ENCODE results near the gene INF2. TPM values are rescaled to one million over a fixed set of nuclear protein-coding genes. Genes with fewer than 3 reads are reported as not detected.

INF2 gene
- total RNA-seq = 100 to 1,000 TPM; 132 to 216 (median 176) TPM
- long read RNA-seq, donor 1, transcript INF2-204 (5 exons, 1,689 nt) = major isoform, 26 of 127 reads
- long read RNA-seq, donor 1, partial matches to known transcripts = 64 of 127 reads
- long read RNA-seq, donor 1, other reads (novel, unspliced or antisense) = 36 of 127 reads
- long read RNA-seq, donor 2, transcript INF2-204 (5 exons, 1,689 nt) = major isoform, 14 of 26 reads
- long read RNA-seq, donor 2, partial matches to known transcripts = 8 of 26 reads
- long read RNA-seq, donor 2, other reads (novel, unspliced or antisense) = 4 of 26 reads

GRCh38 chr14:104689109-104689880 is at the start of gene INF2:
Gene INF2, plus strand, starts transcription at chr14:104689618. Its CDS starts 11,748 bp downstream, at chr14:104701366.
- intact Hi-C loops (cut with DNase I, micrococcal nuclease) = no loop called here
- Histone ChIP-seq H3K4me1 (ENCODE audit: low read depth) (peaks cover 58% of the 10 kb centered on the region), H3K36me3 (ENCODE audit: low read depth) (no peaks in the 10 kb centered on the region), H3K4me3 (peak within 1 kb of the TSS; percentile 91), H3K9me3 (no peaks in the 10 kb centered on the region)
- peak; percentile 66 for ATAC-seq
- DNase-seq = peak; percentile 75 to 83 (median 82)
- TF ChIP-seq CTCF (IDR thresholded peaks at IDR 0.05) = no peak

- intact Hi-C loops (cut with DNase I, micrococcal nuclease) = loop anchor here in 1 of 2 donors (10.0 kb wide), 1 partner anchor 505 kb away; the partner anchor contains the start of gene KIF26A
- ATAC-seq (peak; percentile 90), DNase-seq (peak in 2 of 3 donors; percentile 72 to 78)
- H3K9me3 ChIP-seq = no peaks in the 10 kb centered on the region
- no peaks in the 10 kb centered on the region for H3K4me1 ChIP-seq (ENCODE audit: low read depth)
- H3K4me3 ChIP-seq = no peak overlapping the region
- H3K36me3 ChIP-seq (ENCODE audit: low read depth) = no peaks in the 10 kb centered on the region
- peak; percentile 87 for TF ChIP-seq CTCF (IDR thresholded peaks at IDR 0.05)
Measured at GRCh38 chr14:104639885-104640548, 49.4 kb upstream of the INF2 start.

DNA sequence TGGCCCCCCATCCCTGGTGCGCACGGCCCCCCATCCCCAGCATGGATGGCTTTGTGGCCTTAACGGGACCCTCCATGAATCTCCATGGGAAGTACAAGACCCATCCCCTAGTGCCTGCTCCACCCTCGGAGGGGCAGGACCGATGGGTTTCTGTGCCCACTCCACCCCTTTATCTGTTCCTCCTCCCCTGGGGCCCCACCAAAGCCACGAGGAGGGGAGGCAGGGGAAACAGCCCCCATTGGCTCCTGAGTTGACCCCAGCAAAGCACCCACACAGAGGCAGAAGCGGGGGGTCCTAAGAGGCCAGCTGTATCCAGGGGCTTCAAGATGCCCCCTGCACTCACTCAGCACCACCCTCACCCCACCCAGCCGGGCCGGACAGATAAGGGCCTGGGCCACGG is 48.7 kb upstream of the INF2 start:
- no peaks in the 10 kb centered on the region for H3K4me1 ChIP-seq (ENCODE audit: low read depth)
- H3K4me3 ChIP-seq = no peak overlapping the region
- no peaks in the 10 kb centered on the region for H3K9me3 ChIP-seq
- ATAC-seq = no peak
- TF ChIP-seq CTCF (IDR thresholded peaks at IDR 0.05) = no peak
- intact Hi-C loops (cut with DNase I, micrococcal nuclease) = loop anchor here in 1 of 2 donors (10.0 kb wide), 1 partner anchor 506 kb away; the partner anchor contains the start of gene KIF26A
- no peak for DNase-seq
- no peaks in the 10 kb centered on the region for H3K36me3 ChIP-seq (ENCODE audit: low read depth)

- ATAC-seq (no peak), DNase-seq (no peak)
- Histone ChIP-seq H3K36me3 (ENCODE audit: low read depth) (no peaks in the 10 kb centered on the region), H3K4me3 (no peak overlapping the region), H3K4me1 (ENCODE audit: low read depth) (no peaks in the 10 kb centered on the region), H3K9me3 (no peaks in the 10 kb centered on the region)
- intact Hi-C loops (cut with DNase I, micrococcal nuclease) = loop anchor here in 1 of 2 donors (10.0 kb wide), 1 partner anchor 507 kb away; the partner anchor contains the start of gene KIF26A
- TF ChIP-seq CTCF (IDR thresholded peaks at IDR 0.05) = no peak
Measured at GRCh38 chr14:104641753-104642539, 47.5 kb upstream of the INF2 start.

DNA sequence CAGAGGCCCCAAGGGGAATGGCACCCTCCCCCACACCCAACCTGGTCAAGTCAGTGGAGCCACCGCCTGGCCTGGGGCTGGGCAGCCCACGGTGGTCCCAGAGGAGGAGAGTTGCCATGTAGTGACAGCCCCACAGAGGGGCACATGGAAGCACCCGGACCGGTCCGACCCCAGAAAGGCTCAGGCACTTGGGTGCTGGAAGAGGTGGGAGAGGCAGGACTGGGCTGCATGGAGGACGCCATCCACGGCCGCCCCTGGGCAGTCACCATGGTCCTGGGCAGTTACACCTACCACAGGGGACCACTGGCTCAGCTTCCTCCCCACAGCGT is 46.9 kb upstream of the INF2 start:
- Histone ChIP-seq H3K9me3 (no peaks in the 10 kb centered on the region), H3K36me3 (ENCODE audit: low read depth) (no peaks in the 10 kb centered on the region), H3K4me1 (ENCODE audit: low read depth) (no peaks in the 10 kb centered on the region), H3K4me3 (no peak overlapping the region)
- intact Hi-C loops (cut with DNase I, micrococcal nuclease) = loop anchor here in 1 of 2 donors (10.0 kb wide), 1 partner anchor 508 kb away; the partner anchor contains the start of gene KIF26A
- TF ChIP-seq CTCF (IDR thresholded peaks at IDR 0.05) = no peak
- DNase-seq = no peak
- ATAC-seq = no peak
